M059J (cell line): ENCODE data around the gene C5orf34. TPM values are rescaled to one million over a fixed set of nuclear protein-coding genes. Genes with fewer than 3 reads are reported as not detected.
"Not testable (repeated sequence)": the region's sequence is repeated elsewhere in the genome, so short reads cannot be mapped to it uniquely, and the experiment has no call there.

ENCODE experiments used
- DNase-seq: peaks from one replicate; pipeline ENCODE4 v3.0.0-alpha.2; 2012; ENCODE audit warnings: low read depth
- total RNA-seq: library from RNA; depleted of rRNA; stranded (reverse); fragments of >200 nt; shearing (Covaris generic); gene quantifications from 2 replicates; pipeline ENCODE4 v1.2.3, GENCODE V29; 2014

The C5orf34 gene
- total RNA-seq, 1 experiment from 2014 or later, result 15.5 TPM

- peak; percentile 15 for DNase-seq
These were observed 715 bp upstream of the C5orf34 start for GRCh38 chr5:43515678-43516048.

GRCh38 chr5:43514471-43514815, 505 bp downstream of the C5orf34 start:
- DNase-seq, result peak; percentile 73

- DNase-seq, result peak; percentile 10
These were observed 923 bp downstream of the C5orf34 start for GRCh38 chr5:43514025-43514424.

GRCh38 chr5:43511062-43511461, 3.9 kb downstream of the C5orf34 start:
- not testable (repeated sequence) for DNase-seq

- DNase-seq, result no peak
These were observed 16.4 kb downstream of the C5orf34 start for GRCh38 chr5:43498581-43498980.

- no peak for DNase-seq
These were observed 17.4 kb downstream of the C5orf34 start for GRCh38 chr5:43497311-43498104.

GRCh38 chr5:43491326-43491725, 23.6 kb downstream of the C5orf34 start:
- no peak for DNase-seq

GRCh38 chr5:43486353-43486752, 28.6 kb downstream of the C5orf34 start:
- DNase-seq, result no peak

- peak; percentile 3 for DNase-seq
These were observed 29.5 kb downstream of the C5orf34 start for GRCh38 chr5:43485406-43485805.

- peak; percentile 89 for DNase-seq
These were observed 30.7 kb downstream of the C5orf34 start for GRCh38 chr5:43484106-43484849.

- peak; percentile 94 for DNase-seq
These were observed 31.4 kb downstream of the C5orf34 start, which contains the start of gene TMEM267 for GRCh38 chr5:43483298-43484105. Gene TMEM267 (minus strand): TSS chr5:43483865. CDS start chr5:43453969, 29,896 bp downstream.

GRCh38 chr5:43482490-43483297, 32.3 kb downstream of the C5orf34 start:
- peak; percentile 40 for DNase-seq

- no peak for DNase-seq
These were observed 45.1 kb downstream of the C5orf34 start for GRCh38 chr5:43469671-43470391.

GRCh38 chr5:43467100-43467499, 47.8 kb downstream of the C5orf34 start:
- no peak for DNase-seq

GRCh38 chr5:43465455-43465854, 49.5 kb downstream of the C5orf34 start:
- DNase-seq, result not testable (repeated sequence)

- no peak for DNase-seq
These were observed 53.9 kb downstream of the C5orf34 start for GRCh38 chr5:43461066-43461465.

GRCh38 chr5:43456556-43456955, 58.4 kb downstream of the C5orf34 start:
- no peak for DNase-seq

- DNase-seq, result not testable (repeated sequence)
These were observed 73.4 kb downstream of the C5orf34 start for GRCh38 chr5:43441575-43441974.

- DNase-seq, result no peak
These were observed 77.8 kb downstream of the C5orf34 start for GRCh38 chr5:43437062-43437660.
